ENCODE results near the gene MICA. TPM values are rescaled to one million over a fixed set of nuclear protein-coding genes. Genes with fewer than 3 reads are reported as not detected.

MICA gene
- total and polyA plus RNA-seq, 8 donors, result 2.0 to 13.6 (median 11.8) TPM

DNA sequence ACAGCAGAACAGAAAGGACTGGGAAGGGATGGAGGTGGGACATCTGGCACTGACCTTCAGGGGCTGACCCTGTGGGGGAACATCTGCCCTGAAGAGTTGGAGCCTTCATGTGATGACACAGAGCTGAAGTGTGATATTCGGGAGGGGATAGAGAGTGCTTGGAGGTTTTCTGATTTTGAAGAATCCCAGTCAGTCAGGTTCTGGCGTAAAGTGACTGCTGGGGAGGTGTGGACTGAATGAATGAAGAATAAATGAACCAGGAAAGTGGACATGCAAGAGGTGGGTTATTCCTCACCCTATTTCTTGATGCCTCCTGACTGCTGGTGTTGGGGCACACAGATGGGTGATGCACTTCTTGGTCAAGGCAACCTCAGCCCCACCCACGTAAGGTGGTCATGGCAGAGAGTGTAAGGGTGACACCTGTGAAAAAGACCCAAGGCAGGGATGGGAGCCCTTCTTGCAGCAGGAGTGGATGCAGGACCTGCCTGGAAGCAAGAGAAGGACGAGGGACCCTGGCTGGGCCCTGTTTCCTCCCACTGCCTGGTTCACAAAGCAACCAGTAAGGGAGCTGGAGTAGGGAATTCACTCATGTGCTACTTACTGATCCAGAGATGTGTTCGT lies 13.1 kb downstream of the MICA start:
- Histone ChIP-seq H3K36me3 (peaks cover 28 to 61% (median 57%) of the 10 kb centered on the region in 4 donors), H3K9me3 (no peaks in the 10 kb centered on the region), H3K4me3 (no peak overlapping the region), H3K27me3 (no peaks in the 10 kb centered on the region), H3K27ac (no peak overlapping the region), H3K4me1 (peaks cover 0 to 6% (median 0%) of the 10 kb centered on the region in 4 donors)
- no peak for TF ChIP-seq POLR2A (IDR thresholded peaks at IDR 0.05)
- no peak for TF ChIP-seq EP300 (IDR thresholded peaks at IDR 0.05)
- TF ChIP-seq, protein P1, sequence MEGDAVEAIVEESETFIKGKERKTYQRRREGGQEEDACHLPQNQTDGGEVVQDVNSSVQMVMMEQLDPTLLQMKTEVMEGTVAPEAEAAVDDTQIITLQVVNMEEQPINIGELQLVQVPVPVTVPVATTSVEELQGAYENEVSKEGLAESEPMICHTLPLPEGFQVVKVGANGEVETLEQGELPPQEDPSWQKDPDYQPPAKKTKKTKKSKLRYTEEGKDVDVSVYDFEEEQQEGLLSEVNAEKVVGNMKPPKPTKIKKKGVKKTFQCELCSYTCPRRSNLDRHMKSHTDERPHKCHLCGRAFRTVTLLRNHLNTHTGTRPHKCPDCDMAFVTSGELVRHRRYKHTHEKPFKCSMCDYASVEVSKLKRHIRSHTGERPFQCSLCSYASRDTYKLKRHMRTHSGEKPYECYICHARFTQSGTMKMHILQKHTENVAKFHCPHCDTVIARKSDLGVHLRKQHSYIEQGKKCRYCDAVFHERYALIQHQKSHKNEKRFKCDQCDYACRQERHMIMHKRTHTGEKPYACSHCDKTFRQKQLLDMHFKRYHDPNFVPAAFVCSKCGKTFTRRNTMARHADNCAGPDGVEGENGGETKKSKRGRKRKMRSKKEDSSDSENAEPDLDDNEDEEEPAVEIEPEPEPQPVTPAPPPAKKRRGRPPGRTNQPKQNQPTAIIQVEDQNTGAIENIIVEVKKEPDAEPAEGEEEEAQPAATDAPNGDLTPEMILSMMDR (IDR thresholded peaks at IDR 0.05), result no peak
- TF ChIP-seq POLR2AphosphoS5 (IDR thresholded peaks at IDR 0.05), result no peak
- DNase-seq, result no peak
- WGBS, 5 donors, result 88 to 94% (median 91%) methylated on average over 5 of the region's 5 CpGs
- intact Hi-C loops (cut with DNase I; ENCODE audit: low total_unique reads), result no loop called here

DNA sequence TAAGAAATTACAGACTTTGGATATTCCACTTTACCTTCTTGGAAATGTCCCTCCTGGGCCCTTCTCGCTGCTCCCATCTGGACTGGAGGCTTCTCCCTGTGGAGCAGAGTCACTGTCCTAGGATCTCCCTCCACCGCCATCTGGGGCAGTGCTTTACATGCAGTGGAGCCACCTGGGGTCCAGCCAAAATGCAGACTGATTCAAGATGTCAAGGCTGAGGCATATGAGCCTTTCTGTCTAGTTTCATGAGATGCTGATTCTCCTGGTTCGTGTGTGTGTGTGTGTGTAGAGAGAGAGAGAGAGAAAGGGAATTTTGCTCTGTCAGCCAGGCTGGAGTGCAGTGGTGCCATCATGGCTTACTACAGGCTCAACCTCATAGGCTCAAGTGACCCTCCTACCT lies 14.9 kb downstream of the MICA start:
- 81 to 91% (median 90%) methylated on average over 3 of the region's 3 CpGs for WGBS, 5 donors
- Histone ChIP-seq H3K4me3 (no peak overlapping the region), H3K27ac (no peak overlapping the region), H3K27me3 (no peaks in the 10 kb centered on the region), H3K36me3 (peaks cover 13 to 43% (median 40%) of the 10 kb centered on the region in 4 donors), H3K9me3 (no peaks in the 10 kb centered on the region), H3K4me1 (peaks cover 0 to under 1% (median 0%) of the 10 kb centered on the region in 4 donors)
- intact Hi-C loops (cut with DNase I; ENCODE audit: low total_unique reads), result no loop called here
- TF ChIP-seq POLR2A (IDR thresholded peaks at IDR 0.05), result no peak
- TF ChIP-seq, protein P1 (IDR thresholded peaks at IDR 0.05), result no peak
- no peak for DNase-seq

DNA sequence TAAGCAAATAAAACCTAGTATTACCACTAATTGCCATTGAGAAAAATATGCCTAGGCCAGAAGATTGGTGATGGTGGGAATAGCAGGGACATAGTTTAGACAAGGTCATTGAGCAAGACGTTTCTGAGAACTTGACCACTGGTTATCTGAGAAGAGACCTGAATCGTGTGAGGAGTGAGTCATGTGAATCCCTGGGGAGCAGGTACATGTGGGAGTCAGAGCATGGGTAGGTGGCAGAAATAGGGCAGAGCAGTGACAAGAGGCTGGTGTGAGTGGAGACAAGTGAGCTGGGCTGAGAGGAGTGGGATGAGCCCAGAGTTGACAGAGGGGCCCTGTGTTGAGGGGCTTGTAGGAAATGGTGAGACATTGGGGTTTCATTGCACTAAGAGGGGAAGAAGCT lies 16.4 kb downstream of the MICA start:
- TF ChIP-seq POLR2A (IDR thresholded peaks at IDR 0.05) (no peak), EP300 (IDR thresholded peaks at IDR 0.05) (no peak), POLR2AphosphoS5 (IDR thresholded peaks at IDR 0.05) (no peak)
- TF ChIP-seq, protein P1 (IDR thresholded peaks at IDR 0.05), result no peak
- Histone ChIP-seq H3K4me3 (no peak overlapping the region), H3K4me1 (peaks cover 0 to 5% (median 0%) of the 10 kb centered on the region in 4 donors), H3K27me3 (no peaks in the 10 kb centered on the region), H3K27ac (no peak overlapping the region), H3K36me3 (peaks cover 2 to 28% (median 25%) of the 10 kb centered on the region in 4 donors), H3K9me3 (no peaks in the 10 kb centered on the region)
- no peak for DNase-seq
- intact Hi-C loops (cut with DNase I; ENCODE audit: low total_unique reads), result no loop called here
- 27 to 43% (median 38%) methylated on average over 2 of the region's 2 CpGs for WGBS, 5 donors

DNA sequence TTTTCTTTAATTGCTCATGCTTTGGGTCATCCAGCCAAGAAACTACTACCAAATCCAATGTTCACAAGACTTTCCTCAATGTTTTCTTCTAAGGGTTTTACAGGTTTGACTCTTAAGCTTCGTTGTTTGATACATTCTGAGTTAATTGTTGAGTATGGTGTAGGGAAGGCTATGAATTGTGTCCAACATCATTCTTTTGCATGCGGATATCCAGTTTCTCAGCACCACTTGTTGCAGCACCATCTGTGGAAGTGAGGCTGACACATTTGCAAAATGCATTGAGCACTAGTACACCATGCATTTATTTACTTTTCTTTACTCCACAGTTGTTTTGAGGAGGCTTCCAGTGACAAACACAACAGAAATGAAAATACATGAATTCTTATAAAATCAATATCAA lies 17.2 kb downstream of the MICA start:
- intact Hi-C loops (cut with DNase I; ENCODE audit: low total_unique reads), result no loop called here
- Histone ChIP-seq H3K4me1 (peaks cover 0 to 5% (median 0%) of the 10 kb centered on the region in 4 donors), H3K36me3 (peaks cover 0 to 21% (median 18%) of the 10 kb centered on the region in 4 donors), H3K27ac (no peak overlapping the region), H3K4me3 (no peak overlapping the region), H3K27me3 (no peaks in the 10 kb centered on the region), H3K9me3 (no peaks in the 10 kb centered on the region)
- 85 to 95% (median 94%) methylated on average over 2 of the region's 2 CpGs for WGBS, 5 donors
- DNase-seq, result no peak
- TF ChIP-seq POLR2A (IDR thresholded peaks at IDR 0.05) (no peak), EP300 (IDR thresholded peaks at IDR 0.05) (no peak), POLR2AphosphoS5 (IDR thresholded peaks at IDR 0.05) (no peak)
- TF ChIP-seq, protein P1 (IDR thresholded peaks at IDR 0.05), result no peak
